H9 (cell line): ENCODE measurements around the gene PERM1. TPM values are rescaled to one million over a fixed set of nuclear protein-coding genes. Genes with fewer than 3 reads are reported as not detected.

Experiments used
- DNase-seq: peaks from one replicate; pipeline ENCODE4 v3.0.0-alpha.2; 2017
- H2AFZ ChIP-seq: one replicate; pipeline ENCODE4 v1.6.1; 2013; ENCODE audit warnings: mild to moderate bottlenecking, low read length, control low read depth, moderate library complexity
- H2AK5ac ChIP-seq: 2 replicates; pipeline ENCODE4 v1.6.1; 2013; ENCODE audit warnings: low read length, control low read depth, mixed read lengths; ENCODE audit not compliant: insufficient read length
- H2BK120ac ChIP-seq: one replicate; pipeline ENCODE4 v1.6.1; 2013; ENCODE audit warnings: low read depth, mild to moderate bottlenecking, low read length, control low read depth, inconsistent platforms; ENCODE audit not compliant: poor library complexity, severe bottlenecking
- H2BK12ac ChIP-seq: 2 replicates; pipeline ENCODE4 v1.6.1; 2013; ENCODE audit warnings: low read length, control low read depth, mixed read lengths, low read depth; ENCODE audit not compliant: insufficient read length
- H2BK15ac ChIP-seq: 2 replicates; pipeline ENCODE4 v1.6.1; 2013; ENCODE audit warnings: low read depth, low read length, control low read depth
- H2BK20ac ChIP-seq: one replicate; pipeline ENCODE4 v1.6.1; 2013; ENCODE audit warnings: low read depth, mild to moderate bottlenecking, low read length, control low read depth, inconsistent platforms; ENCODE audit not compliant: poor library complexity, severe bottlenecking
- H2BK5ac ChIP-seq: 2 replicates; pipeline ENCODE4 v1.6.1; 2013; ENCODE audit warnings: low read length, control low read depth, mixed read lengths; ENCODE audit not compliant: insufficient read length
- H3K14ac ChIP-seq: 2 replicates; pipeline ENCODE4 v1.6.1; 2013; ENCODE audit warnings: low read length, control low read depth; ENCODE audit not compliant: insufficient read depth
- H3K18ac ChIP-seq: 2 replicates; pipeline ENCODE4 v1.6.1; 2013; ENCODE audit warnings: low read depth, mild to moderate bottlenecking, mixed read lengths, low read length, control low read depth; ENCODE audit not compliant: insufficient read length
- H3K23ac ChIP-seq: 2 replicates; pipeline ENCODE4 v1.6.1; 2013; ENCODE audit warnings: low read length, control low read depth, mixed read lengths, low read depth; ENCODE audit not compliant: insufficient read length
- H3K23me2 ChIP-seq: 2 replicates; pipeline ENCODE4 v1.6.1; 2013; ENCODE audit warnings: low read depth, mild to moderate bottlenecking, mixed read lengths, low read length, control low read depth; ENCODE audit not compliant: insufficient read length, poor library complexity, severe bottlenecking
- H3K27ac ChIP-seq: 2 replicates; pipeline ENCODE4 v1.5.1; 2013; ENCODE audit warnings: low read length, control low read depth, mixed read lengths, low read depth; ENCODE audit not compliant: insufficient read length
- H3K27me3 ChIP-seq: 2 replicates; pipeline ENCODE4 v1.6.1; 2013; ENCODE audit warnings: low read length, control low read depth, inconsistent platforms; ENCODE audit not compliant: insufficient read depth
- H3K4ac ChIP-seq: 2 replicates; pipeline ENCODE4 v1.6.1; 2013; ENCODE audit warnings: low read depth, mild to moderate bottlenecking, control low read depth, inconsistent platforms, low read length, moderate library complexity
- H3K4me1 ChIP-seq: 2 replicates; pipeline ENCODE4 v1.6.1; 2013; ENCODE audit warnings: low read length, control low read depth, inconsistent platforms; ENCODE audit not compliant: insufficient read depth
- H3K4me2 ChIP-seq: 2 replicates; pipeline ENCODE4 v1.6.1; 2013; ENCODE audit warnings: low read length, control low read depth, mixed read lengths; ENCODE audit not compliant: insufficient read length, insufficient read depth
- H3K56ac ChIP-seq: 2 replicates; pipeline ENCODE4 v1.6.1; 2013; ENCODE audit warnings: low read depth, mild to moderate bottlenecking, mixed read lengths, low read length, control low read depth; ENCODE audit not compliant: insufficient read length
- H3K79me1 ChIP-seq: 2 replicates; pipeline ENCODE4 v1.6.1; 2013; ENCODE audit warnings: low read depth, mild to moderate bottlenecking, moderate library complexity, low read length, control low read depth, inconsistent platforms; ENCODE audit not compliant: insufficient read depth, poor library complexity, severe bottlenecking
- H3K79me2 ChIP-seq: 2 replicates; pipeline ENCODE4 v1.6.1; 2013; ENCODE audit warnings: low read length, control low read depth, inconsistent platforms; ENCODE audit not compliant: insufficient read depth
- H3K9ac ChIP-seq: 2 replicates; pipeline ENCODE4 v1.6.1; 2013; ENCODE audit warnings: low read length, control low read depth, mixed read lengths; ENCODE audit not compliant: insufficient read length; ENCODE audit errors: extremely low read depth
- H3K9me3 ChIP-seq: one replicate; pipeline ENCODE4 v1.6.1; 2013; ENCODE audit warnings: low read depth, low read length, inconsistent platforms; ENCODE audit not compliant: control insufficient read depth
- H3T11ph ChIP-seq: one replicate; pipeline ENCODE4 v1.6.1; 2013; ENCODE audit warnings: mild to moderate bottlenecking, low read length, control low read depth, inconsistent platforms
- H4K20me1 ChIP-seq: one replicate; pipeline ENCODE4 v1.6.1; 2013; ENCODE audit not compliant: control insufficient read depth, insufficient read length, insufficient read depth
- H4K5ac ChIP-seq: 2 replicates; pipeline ENCODE4 v1.6.1; 2013; ENCODE audit warnings: low read depth, mild to moderate bottlenecking, mixed read lengths, low read length, control low read depth; ENCODE audit not compliant: insufficient read length
- H4K8ac ChIP-seq: replicated peaks from 2 replicates; pipeline ENCODE4 v1.6.1; 2013; ENCODE audit warnings: low read length, control low read depth, mixed read lengths, low read depth; ENCODE audit not compliant: insufficient read length
- H4K91ac ChIP-seq: 2 replicates; pipeline ENCODE4 v1.6.1; 2013; ENCODE audit warnings: low read depth, mild to moderate bottlenecking, moderate library complexity, mixed read lengths, low read length, control low read depth; ENCODE audit not compliant: insufficient read length
- H3K27ac Mint-ChIP-seq, 3 experiments: 2 replicates in 2 of 3; 3 replicates in 1 of 3; pipeline ENCODE4 v1.8.0; 2020 to 2021; ENCODE audit warnings: mixed read lengths in 3 of 3, mild to moderate bottlenecking in 1 of 3, moderate library complexity in 1 of 3
- H3K27me3 Mint-ChIP-seq: 2 replicates; pipeline ENCODE4 v1.8.0; 2021; ENCODE audit warnings: low read depth, mild to moderate bottlenecking, moderate library complexity, mixed read lengths
- H3K36me3 Mint-ChIP-seq, 3 experiments: 2 replicates in 2 of 3; 3 replicates in 1 of 3; pipeline ENCODE4 v1.8.0; 2020 to 2021; ENCODE audit warnings: low read depth in 3 of 3, mixed read lengths in 3 of 3; ENCODE audit not compliant: insufficient read depth in 1 of 3
- H3K4me1 Mint-ChIP-seq, 2 experiments: 2 replicates each; pipeline ENCODE4 v1.8.0; 2020; ENCODE audit warnings: mixed read lengths in 2 of 2
- H3K4me3 Mint-ChIP-seq, 2 experiments: 2 replicates in 1 of 2; 3 replicates in 1 of 2; pipeline ENCODE4 v1.8.0; 2020 to 2021; ENCODE audit warnings: mild to moderate bottlenecking in 2 of 2, mixed read lengths in 2 of 2, moderate library complexity in 1 of 2
- H3K9me3 Mint-ChIP-seq, 2 experiments: 2 replicates in 1 of 2; 3 replicates in 1 of 2; pipeline ENCODE4 v1.8.0; 2020; ENCODE audit warnings: mild to moderate bottlenecking in 2 of 2, mixed read lengths in 2 of 2, moderate library complexity in 1 of 2
- WGBS: extraction: QIAGEN DNeasy Blood & Tissue Kit; methylation state at CpG from one replicate; pipeline ENCODE4 v1.1.7; 2013; ENCODE audit warnings: missing lambda C conversion rate, low lambda C conversion rate, mixed read lengths; ENCODE audit not compliant: insufficient read length; ENCODE audit errors: extremely low coverage; 5-methylcytosine and 5-hydroxymethylcytosine counted together
- total RNA-seq: library from RNA; stranded (reverse); gene quantifications from 2 replicates; pipeline ENCODE4 v1.2.1, GENCODE V29; 2021
- TF ChIP-seq, protein P1 (sequence below): fragments of 200-600 bp; sonication (generic); conservative IDR thresholded peaks from 3 replicates; pipeline ENCODE4 v1.8.0; 2021; ENCODE audit warnings: antibody characterized with exemption, mild to moderate bottlenecking

PERM1 gene
- total RNA-seq, 1 experiment from 2014 or later = not detected

DNA sequence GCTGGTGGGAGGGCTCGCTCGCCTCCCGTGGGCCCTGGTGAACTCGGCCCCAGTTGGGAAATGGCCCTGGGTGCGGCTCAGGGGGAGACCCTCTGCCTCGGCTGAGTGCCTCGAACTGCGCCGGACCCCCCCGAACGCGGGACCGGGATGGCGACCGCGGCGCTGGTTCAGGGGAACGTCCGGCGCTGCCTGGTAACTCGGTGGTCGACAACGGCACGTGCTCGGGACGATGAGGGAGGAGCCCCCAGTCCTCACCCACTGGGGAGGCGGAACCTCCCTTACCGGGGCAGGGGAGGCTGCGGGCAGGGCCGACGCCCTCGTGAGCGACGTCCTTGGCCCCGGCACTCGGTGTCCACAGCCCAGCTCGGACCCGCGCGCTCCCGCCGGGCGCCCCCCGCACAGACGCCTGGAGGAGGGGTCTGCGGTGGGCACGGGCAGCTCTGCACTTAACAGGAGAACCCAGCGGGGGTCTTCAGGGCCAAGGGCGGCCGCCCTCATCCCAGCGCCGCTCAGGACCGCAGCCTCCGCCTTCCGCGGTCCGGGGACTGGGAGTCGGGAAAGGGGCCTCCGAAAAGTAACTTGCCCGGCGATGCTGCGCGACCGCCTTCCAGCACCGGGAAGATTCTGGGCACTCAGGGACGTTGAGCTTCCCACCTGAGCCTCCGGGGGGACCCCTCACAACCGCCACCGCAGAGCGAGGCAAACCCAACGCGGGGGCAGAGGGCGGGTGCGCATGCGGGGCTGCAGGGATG, 16.3 kb upstream of the PERM1 start:
- peaks cover 79% of the 10 kb centered on the region for H3K27me3 Mint-ChIP-seq
- H3K9ac ChIP-seq = no peak overlapping the region
- H3K79me1 ChIP-seq = no peaks in the 10 kb centered on the region

More for the DNA sequence above, 16.3 kb upstream of the PERM1 start:
- H3K9me3 Mint-ChIP-seq = no peaks in the 10 kb centered on the region
- TF ChIP-seq, protein P1, sequence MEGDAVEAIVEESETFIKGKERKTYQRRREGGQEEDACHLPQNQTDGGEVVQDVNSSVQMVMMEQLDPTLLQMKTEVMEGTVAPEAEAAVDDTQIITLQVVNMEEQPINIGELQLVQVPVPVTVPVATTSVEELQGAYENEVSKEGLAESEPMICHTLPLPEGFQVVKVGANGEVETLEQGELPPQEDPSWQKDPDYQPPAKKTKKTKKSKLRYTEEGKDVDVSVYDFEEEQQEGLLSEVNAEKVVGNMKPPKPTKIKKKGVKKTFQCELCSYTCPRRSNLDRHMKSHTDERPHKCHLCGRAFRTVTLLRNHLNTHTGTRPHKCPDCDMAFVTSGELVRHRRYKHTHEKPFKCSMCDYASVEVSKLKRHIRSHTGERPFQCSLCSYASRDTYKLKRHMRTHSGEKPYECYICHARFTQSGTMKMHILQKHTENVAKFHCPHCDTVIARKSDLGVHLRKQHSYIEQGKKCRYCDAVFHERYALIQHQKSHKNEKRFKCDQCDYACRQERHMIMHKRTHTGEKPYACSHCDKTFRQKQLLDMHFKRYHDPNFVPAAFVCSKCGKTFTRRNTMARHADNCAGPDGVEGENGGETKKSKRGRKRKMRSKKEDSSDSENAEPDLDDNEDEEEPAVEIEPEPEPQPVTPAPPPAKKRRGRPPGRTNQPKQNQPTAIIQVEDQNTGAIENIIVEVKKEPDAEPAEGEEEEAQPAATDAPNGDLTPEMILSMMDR = peak; percentile 30; the same call in 1 of the 3 replicates
- Histone ChIP-seq H2BK120ac (no peak overlapping the region), H2AFZ (no peak overlapping the region), H2BK5ac (no peak overlapping the region), H4K91ac (no peak overlapping the region), H3K27ac (no peak overlapping the region), H3K23ac (no peak overlapping the region), H3K79me2 (no peaks in the 10 kb centered on the region), H3K56ac (no peak overlapping the region), H2BK12ac (no peak overlapping the region), H3T11ph (no peak overlapping the region), H3K4ac (no peak overlapping the region), H3K4me1 (0 out of 2 replicates have a peak, but pooled peaks cover 1% of the 10 kb centered on the region), H3K14ac (no peak overlapping the region), H4K5ac (no peak overlapping the region), H2BK15ac (no peak overlapping the region; the same call in 1 of the 2 replicates), H3K27me3 (peaks cover 38% of the 10 kb centered on the region; the same call in 1 of the 2 replicates), H4K20me1 (no peaks in the 10 kb centered on the region), H3K18ac (no peak overlapping the region), H4K8ac (no peak overlapping the region), H3K4me2 (peak overlapping the region; percentile 9), H2AK5ac (no peak overlapping the region), H2BK20ac (no peak overlapping the region), H3K9me3 (no peaks in the 10 kb centered on the region), H3K23me2 (peaks cover 20% of the 10 kb centered on the region)
- DNase-seq = peak; percentile 55
- peaks cover 5 to 12% of the 10 kb centered on the region in 2 experiments for H3K4me1 Mint-ChIP-seq
- WGBS = no CpG with 5 or more reads among the region's 75 CpGs
- H3K27ac Mint-ChIP-seq = no peak overlapping the region; a peak in 1 of 7 replicates
- no peaks in the 10 kb centered on the region for H3K36me3 Mint-ChIP-seq
- peak overlapping the region; percentile 36 to 71 for H3K4me3 Mint-ChIP-seq
